HG03108 (cell line): ENCODE measurements around the gene ANO4.
"Not testable (repeated sequence)": the region's sequence is repeated elsewhere in the genome, so short reads cannot be mapped to it uniquely, and the experiment has no call there.

Source experiments
- ATAC-seq: cut with Tn5 transposase; IDR thresholded peaks from one replicate; pipeline ENCODE4 v1.9.1; 2021; ENCODE audit warnings: moderate library complexity; ENCODE audit not compliant: unreplicated experiment

The ANO4 gene

DNA sequence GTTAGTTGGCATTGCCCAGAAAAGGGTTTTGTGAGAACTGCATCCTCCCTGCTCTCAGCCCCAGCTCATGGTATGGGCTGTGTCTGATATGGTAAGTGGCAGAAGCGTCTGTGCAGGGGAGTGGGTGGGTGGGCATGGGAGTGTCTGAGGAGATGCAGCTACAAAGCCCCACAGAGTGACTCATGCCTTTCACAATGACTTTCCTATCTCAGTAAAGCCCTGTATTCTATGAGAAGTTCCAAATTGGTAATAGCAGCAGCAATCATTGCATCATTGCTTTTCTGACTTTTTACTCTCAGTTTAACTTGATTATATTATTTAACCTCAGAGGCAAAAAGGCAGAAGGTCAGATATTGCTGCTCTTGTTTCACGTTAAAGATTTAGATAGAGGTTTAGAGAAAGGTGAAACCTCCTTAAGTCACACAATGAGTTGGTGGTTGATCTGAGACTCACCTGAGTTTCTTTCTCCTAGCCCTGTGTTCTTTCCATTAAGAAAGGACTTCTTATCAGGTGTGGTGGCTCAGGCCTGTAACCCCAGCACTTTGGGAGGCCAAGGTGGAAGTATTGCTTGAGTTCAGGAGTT, 243.8 kb downstream of the ANO4 start:
- ATAC-seq = no peak

DNA sequence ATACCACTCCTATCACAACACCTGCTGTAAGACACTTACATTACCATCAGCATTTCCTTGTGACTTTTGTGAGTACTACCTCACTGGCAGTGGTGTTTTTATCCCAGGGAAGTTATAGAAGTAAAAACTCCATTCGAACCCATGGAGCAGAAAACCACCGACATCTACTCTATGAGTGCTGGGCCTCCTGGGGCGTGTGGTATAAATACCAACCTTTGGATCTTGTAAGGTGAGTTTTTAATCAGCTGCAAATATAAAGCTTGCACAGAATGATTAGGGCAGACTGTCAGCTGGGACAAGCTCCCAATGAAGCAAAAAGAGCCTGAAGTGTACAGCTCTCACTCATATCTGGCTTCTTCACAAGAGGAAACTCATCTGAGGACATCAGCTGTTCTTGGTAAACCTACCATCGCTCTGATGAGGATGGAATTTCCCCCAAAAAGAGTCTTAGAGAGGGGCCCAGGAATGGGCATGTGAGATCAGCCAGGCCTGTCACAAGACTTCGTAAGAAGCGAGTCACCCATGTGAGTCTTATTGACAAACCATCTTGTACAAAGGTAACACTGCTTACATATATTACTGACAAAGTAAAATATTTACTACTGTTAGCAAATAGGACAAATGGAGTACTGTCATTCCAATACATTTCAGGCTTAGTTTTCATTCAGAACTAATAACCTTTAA, 245.4 kb downstream of the ANO4 start:
- no peak for ATAC-seq

- ATAC-seq = no peak
These were observed 246.4 kb downstream of the ANO4 start for GRCh38 chr12:101040936-101041335.

GRCh38 chr12:101042211-101042610, 247.6 kb downstream of the ANO4 start:
- no peak for ATAC-seq

GRCh38 chr12:101044512-101045059, 250.0 kb downstream of the ANO4 start:
- ATAC-seq = no peak

- ATAC-seq = no peak
These were observed 251.2 kb downstream of the ANO4 start for GRCh38 chr12:101045486-101046464.

DNA sequence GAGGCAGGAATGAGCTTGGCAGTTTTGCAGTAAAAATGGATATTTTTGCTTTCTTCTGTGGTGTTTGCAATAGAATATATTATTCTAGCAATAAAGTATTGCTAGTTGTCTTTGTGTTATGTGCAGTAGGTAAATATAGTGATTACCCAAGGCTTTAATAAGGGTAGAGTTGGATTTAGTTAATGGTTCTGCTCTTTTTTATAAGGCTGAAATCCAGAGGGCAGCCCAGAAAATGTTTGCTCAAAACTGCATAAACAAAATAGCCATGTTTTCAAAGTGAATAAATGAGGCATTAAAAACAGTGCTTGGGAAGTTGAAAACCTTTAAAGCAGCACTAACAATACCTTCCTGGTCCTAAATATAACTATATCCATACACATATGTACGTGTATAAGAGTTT, 253.1 kb downstream of the ANO4 start:
- ATAC-seq = no peak

GRCh38 chr12:101050631-101051030, 256.1 kb downstream of the ANO4 start:
- ATAC-seq = no peak

- no peak for ATAC-seq
These were observed 256.6 kb downstream of the ANO4 start for GRCh38 chr12:101051151-101051550.

- ATAC-seq = no peak
These were observed 257.4 kb downstream of the ANO4 start for GRCh38 chr12:101051901-101052550.

DNA sequence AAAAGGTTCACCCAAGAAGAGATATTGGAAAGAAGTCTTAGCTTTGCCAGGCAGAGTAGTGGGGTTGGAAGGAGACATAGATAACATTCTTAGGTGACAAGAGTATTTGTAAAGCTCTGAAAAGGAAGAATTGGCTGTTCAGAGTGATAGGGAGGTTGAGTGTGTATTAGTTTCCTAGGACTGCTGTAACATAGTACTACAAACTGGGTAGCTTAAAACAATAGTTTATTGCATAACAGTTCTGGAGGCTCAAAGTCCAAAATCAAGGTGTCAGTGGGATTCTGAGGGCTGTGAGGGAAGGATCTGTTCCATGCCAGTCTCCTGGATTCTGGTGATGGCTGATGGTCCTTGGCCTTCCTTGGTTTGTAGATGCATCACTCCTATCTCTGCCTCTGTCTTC, 258.6 kb downstream of the ANO4 start:
- ATAC-seq = no peak

GRCh38 chr12:101055940-101056339, 261.4 kb downstream of the ANO4 start:
- no peak for ATAC-seq

DNA sequence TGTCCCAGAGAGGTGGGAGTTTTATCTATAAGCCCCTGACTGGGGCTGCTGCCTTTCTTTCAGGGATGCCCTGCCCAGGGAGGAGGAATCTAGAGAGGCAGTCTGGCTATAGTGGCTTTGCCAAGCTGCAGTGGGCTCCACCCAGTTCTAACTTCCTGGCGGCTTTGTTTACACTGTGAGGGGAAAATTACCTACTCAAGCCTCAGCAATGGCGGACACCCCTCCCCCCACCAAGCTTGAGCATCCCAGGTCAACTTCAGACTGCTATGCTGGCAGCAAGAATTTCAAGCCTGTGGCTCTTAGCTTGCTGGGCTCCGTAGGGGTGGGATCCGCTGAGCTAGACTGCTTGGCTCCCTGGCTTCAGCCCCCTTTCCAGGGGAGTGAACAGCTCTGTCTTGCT, 267.9 kb downstream of the ANO4 start:
- ATAC-seq = not testable (repeated sequence)

DNA sequence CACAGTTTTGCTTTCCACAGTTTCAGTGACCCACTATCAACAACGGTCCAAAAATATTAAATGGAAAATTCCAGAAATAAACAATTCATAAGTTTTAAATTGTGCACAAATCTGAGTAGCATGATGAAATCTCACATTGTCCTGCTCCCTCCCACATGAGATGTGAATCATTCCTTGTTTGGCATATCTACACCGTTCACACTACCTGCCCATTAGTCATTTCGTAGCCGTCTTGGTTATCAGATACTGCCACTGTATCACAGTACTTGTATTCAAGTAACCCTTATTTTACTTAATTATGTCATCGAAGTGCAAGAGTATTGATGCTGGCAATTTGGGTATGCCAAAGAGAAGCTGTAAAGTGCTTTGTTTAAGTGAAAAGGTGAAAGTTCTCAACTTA, 270.1 kb downstream of the ANO4 start:
- ATAC-seq = no peak

DNA sequence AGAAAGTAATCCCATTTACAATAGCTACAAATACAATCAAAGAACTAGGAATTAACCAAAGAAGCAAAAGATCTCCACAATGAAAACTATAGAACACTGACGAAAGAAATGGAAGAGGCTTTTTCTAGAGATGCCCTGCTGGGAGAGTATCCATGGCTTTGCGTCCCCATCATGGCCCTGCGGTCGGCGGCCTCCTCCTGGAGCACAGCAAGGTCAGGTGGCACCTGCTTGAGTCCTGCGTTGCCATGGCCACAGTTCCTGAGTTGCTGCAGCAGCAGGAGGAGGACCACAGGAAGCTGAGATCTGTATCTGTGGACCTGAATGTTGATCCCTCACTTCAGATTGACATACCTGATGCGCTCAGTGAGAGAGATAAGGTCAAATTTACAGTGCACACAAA, 271.9 kb downstream of the ANO4 start:
- no peak for ATAC-seq

GRCh38 chr12:101068402-101068801, 273.8 kb downstream of the ANO4 start:
- ATAC-seq = no peak

DNA sequence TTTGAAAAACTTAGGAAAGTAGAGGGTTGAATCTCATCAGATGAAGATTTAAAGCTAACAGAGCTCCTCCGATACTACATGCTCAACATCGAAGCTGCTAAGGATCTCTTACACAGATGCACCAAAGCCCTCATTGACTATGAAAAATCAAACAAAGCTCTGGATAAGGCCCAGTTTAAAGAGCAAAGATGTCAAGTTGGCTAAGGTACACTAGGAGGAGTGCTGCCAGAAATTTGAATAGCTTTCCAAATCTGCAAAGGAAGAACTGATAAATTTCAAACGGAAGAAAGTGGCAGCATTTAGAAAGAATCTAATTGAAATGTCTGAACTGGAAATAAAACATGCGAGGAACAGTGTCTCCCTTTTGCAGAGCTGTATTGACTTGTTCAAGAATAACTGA, 274.3 kb downstream of the ANO4 start:
- ATAC-seq = no peak

- no peak for ATAC-seq
These were observed 280.5 kb downstream of the ANO4 start for GRCh38 chr12:101074940-101075680.

DNA sequence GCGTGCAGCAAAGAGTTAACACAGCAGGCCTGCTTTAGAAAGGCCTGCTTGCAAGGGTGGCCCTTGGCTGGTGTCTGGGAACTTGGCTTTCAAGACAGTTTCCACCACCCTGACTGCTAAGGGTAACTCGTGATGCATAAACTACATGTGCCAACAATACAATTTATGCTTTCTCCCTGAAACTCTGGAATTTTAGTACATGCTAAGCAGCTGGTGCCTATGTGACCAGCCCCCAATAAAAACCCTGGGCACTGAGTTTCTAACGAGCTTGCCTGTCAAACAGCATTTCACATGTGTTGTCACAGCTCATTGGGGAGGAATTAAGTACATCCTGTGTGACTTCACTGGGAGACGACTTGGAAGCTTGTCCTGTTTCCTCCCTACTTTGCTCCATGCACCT, 282.3 kb downstream of the ANO4 start:
- ATAC-seq = no peak

DNA sequence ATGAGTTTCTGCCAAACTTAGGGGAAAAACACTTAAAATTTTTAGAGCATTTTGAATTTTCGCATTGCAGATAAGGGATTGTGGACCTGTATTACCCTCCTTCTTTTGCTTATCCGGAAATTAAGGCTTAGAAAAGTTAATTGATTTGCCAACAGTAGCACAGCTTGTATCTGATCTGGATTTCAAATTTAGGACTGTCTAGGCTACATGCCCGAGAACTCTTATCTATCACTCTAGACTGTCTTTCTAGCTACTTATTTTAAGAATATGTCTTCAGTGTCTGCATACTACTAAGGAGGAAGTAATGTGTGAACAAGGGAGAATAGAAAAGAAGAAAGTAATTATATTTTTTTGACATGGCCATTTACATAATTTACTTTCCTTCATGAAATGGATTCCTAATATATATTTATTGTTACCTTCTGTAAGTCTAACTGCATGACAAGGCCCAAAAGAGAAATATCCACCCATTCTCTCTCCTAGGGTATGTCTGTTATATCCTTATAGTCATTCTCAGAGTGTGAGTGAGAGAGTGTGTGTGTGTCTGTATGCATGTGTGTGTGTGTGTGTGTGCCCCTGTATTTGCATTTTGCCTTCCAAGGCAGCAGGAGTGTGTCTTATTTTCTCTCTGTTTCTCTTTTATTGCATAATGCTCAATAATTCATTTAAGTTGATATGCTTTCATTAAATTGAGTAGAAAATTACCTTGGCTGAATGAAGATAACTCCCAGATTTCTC, 283.4 kb downstream of the ANO4 start:
- ATAC-seq = no peak
